ENCODE data around the gene HAUS1. TPM values are rescaled to one million over a fixed set of nuclear protein-coding genes. Genes with fewer than 3 reads are reported as not detected.
A peak's percentile ranks its signal among the peaks of the same experiment; 100 is the strongest.
"Not testable (repeated sequence)": the region's sequence is repeated elsewhere in the genome, so short reads cannot be mapped to it uniquely, and the experiment has no call there.

HAUS1 gene
- total and polyA plus RNA-seq, 5 experiments from 2014 or later = 19.8 to 48.4 (median 35.1) TPM

GRCh38 chr18:46096651-46097300 is 7.4 kb upstream of the HAUS1 start:
- H3K9me3 Mint-ChIP-seq = no peaks in the 10 kb centered on the region
- H3K27ac Mint-ChIP-seq = peak overlapping the region; percentile 94 to 99 (median 99)
- POLR2A ChIA-PET = interaction anchor here (0.6 to 1.2 kb wide), 8 partner anchors 12 to 229 kb away, joined by 3 to 5 read pairs (median 3); a partner anchor contains a TSS
- H3K4me1 Mint-ChIP-seq = peaks cover 10 to 49% (median 29%) of the 10 kb centered on the region in 4 donors
- H3K4me3 Mint-ChIP-seq = peak overlapping the region; percentile 93 to 99 (median 98)
- peaks cover 0 to 32% (median 8%) of the 10 kb centered on the region in 3 donors for H3K36me3 Mint-ChIP-seq
- ATAC-seq = no peak
- DNase-seq = peak in 1 of 10 donors; percentile 2
- no peaks in the 10 kb centered on the region for H3K27me3 Mint-ChIP-seq

- H3K9me3 Mint-ChIP-seq = no peaks in the 10 kb centered on the region
- H3K4me3 Mint-ChIP-seq = peak overlapping the region; percentile 93 to 99 (median 98)
- H3K27ac Mint-ChIP-seq = peak overlapping the region; percentile 94 to 99 (median 99)
- H3K27me3 Mint-ChIP-seq = no peaks in the 10 kb centered on the region
- peak in 5 of 10 donors; percentile 3 to 34 (median 22) for DNase-seq
- peaks cover 0 to 27% (median 7%) of the 10 kb centered on the region in 3 donors for H3K36me3 Mint-ChIP-seq
- POLR2A ChIA-PET = interaction anchor here (0.7 to 1.2 kb wide), 2 partner anchors 18 to 76 kb away, joined by 3 to 5 read pairs; a partner anchor contains a TSS
- peak; percentile 28 to 56 for ATAC-seq
- peaks cover 10 to 49% (median 27%) of the 10 kb centered on the region in 4 donors for H3K4me1 Mint-ChIP-seq
Observed at GRCh38 chr18:46097431-46097800, 6.8 kb upstream of the HAUS1 start.

- Mint-ChIP-seq H3K9me3 (no peaks in the 10 kb centered on the region), H3K4me3 (peak within 1 kb of the TSS; percentile 93 to 99 (median 98)), H3K4me1 (peaks cover 10 to 47% (median 27%) of the 10 kb centered on the region in 4 donors), H3K27ac (peak within 1 kb of the TSS; percentile 94 to 99 (median 99)), H3K36me3 (peaks cover 0 to 21% (median 7%) of the 10 kb centered on the region in 3 donors), H3K27me3 (no peaks in the 10 kb centered on the region)
- peak; percentile 80 to 86 for ATAC-seq
- peak; percentile 76 to 89 (median 82) for DNase-seq
- POLR2A ChIA-PET = interaction anchor here (1.0 to 1.2 kb wide), 5 partner anchors 9 to 135 kb away, joined by 3 to 5 read pairs (median 4); partner anchors contain the start of gene PSTPIP2
Observed at GRCh38 chr18:46097801-46098615, 6.2 kb upstream of the HAUS1 start, which contains the start of gene ATP5F1A. ATP5F1A (minus strand) TSS chr18:46098296; CDS start chr18:46098231, 65 bp downstream.

DNA sequence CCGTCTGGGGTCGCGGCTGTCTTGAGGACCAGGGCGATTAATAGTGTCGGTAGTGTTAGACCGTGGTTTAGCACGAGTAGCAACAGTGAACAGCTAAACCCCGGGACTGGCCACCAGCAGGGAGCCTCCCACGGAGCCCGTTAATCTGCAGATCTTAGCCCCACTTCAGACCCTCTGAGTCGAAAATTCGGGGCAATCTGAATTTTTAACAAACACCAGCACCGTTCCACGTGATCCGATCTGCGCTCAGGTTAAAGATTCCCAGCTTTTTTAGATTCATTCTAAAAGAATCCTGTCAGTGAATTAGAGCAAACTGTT is 5.6 kb upstream of the HAUS1 start:
- Mint-ChIP-seq H3K27ac (peak overlapping the region; percentile 94 to 99 (median 99)), H3K36me3 (peaks cover 0 to 15% (median 7%) of the 10 kb centered on the region in 3 donors), H3K4me1 (peaks cover 10 to 43% (median 27%) of the 10 kb centered on the region in 4 donors), H3K27me3 (no peaks in the 10 kb centered on the region), H3K9me3 (no peaks in the 10 kb centered on the region), H3K4me3 (peak overlapping the region; percentile 93 to 99 (median 98))
- no peak for ATAC-seq
- no peak for DNase-seq
- POLR2A ChIA-PET = interaction anchor here (0.6 to 1.1 kb wide), 5 partner anchors 8 to 433 kb away, joined by 3 to 7 read pairs (median 4); partner anchors contain the start of gene PSTPIP2

DNA sequence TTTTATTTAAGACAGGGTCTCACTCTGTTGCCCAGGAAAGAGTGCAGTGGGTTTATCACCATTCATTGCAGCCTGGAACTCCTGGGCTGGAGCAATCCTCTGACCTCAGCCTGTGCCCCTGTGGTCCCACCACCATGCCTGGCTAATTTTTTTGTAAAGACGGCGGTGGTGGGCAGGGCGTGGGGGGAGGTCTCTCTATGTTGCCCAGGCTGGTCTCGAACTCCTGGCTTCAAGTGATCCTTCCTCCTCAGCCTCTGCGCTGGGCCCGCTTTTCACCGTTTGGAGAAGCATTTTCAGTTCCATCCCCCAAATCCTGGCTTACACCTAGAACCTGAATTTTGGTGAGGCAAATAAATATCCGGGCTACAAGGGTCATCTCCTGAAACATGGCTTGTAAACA is 4.7 kb upstream of the HAUS1 start:
- Mint-ChIP-seq H3K4me1 (peaks cover 7 to 43% (median 25%) of the 10 kb centered on the region in 4 donors), H3K36me3 (peaks cover 0 to 6% (median 6%) of the 10 kb centered on the region in 3 donors), H3K27me3 (no peaks in the 10 kb centered on the region), H3K27ac (peak overlapping the region in 1 of 10 donors; percentile 55), H3K4me3 (peak overlapping the region in 1 of 10 donors; percentile 48), H3K9me3 (no peaks in the 10 kb centered on the region)
- DNase-seq (no peak), ATAC-seq (no peak)
- POLR2A ChIA-PET = interaction anchor here (0.6 to 1.1 kb wide), 3 partner anchors 28 to 434 kb away, joined by 3 to 7 read pairs (median 4); partner anchors contain the start of gene PSTPIP2

- Mint-ChIP-seq H3K4me1 (peaks cover 8 to 38% (median 28%) of the 10 kb centered on the region in 4 donors), H3K36me3 (peaks cover 9 to 49% (median 18%) of the 10 kb centered on the region in 3 donors), H3K27me3 (no peaks in the 10 kb centered on the region), H3K27ac (peak overlapping the region in 4 of 10 donors; percentile 25 to 80 (median 56)), H3K9me3 (no peaks in the 10 kb centered on the region), H3K4me3 (peak overlapping the region in 1 of 10 donors; percentile 32)
- ATAC-seq (no peak), DNase-seq (no peak)
- POLR2A ChIA-PET = no interaction called here
Observed at GRCh38 chr18:46109386-46109785, 5.2 kb downstream of the HAUS1 start.

- Mint-ChIP-seq H3K27me3 (no peaks in the 10 kb centered on the region), H3K27ac (no peak overlapping the region), H3K9me3 (no peaks in the 10 kb centered on the region), H3K4me1 (peaks cover 4 to 32% (median 20%) of the 10 kb centered on the region in 4 donors), H3K36me3 (peaks cover 9 to 58% (median 21%) of the 10 kb centered on the region in 3 donors), H3K4me3 (no peak overlapping the region)
- POLR2A ChIA-PET = interaction anchor here (0.7 kb wide), 1 partner anchor 104 kb away, joined by 4 read pairs; no protein-coding TSS in a partner anchor
- ATAC-seq = no peak
- no peak for DNase-seq
Observed at GRCh38 chr18:46110406-46110805, 6.2 kb downstream of the HAUS1 start.

DNA sequence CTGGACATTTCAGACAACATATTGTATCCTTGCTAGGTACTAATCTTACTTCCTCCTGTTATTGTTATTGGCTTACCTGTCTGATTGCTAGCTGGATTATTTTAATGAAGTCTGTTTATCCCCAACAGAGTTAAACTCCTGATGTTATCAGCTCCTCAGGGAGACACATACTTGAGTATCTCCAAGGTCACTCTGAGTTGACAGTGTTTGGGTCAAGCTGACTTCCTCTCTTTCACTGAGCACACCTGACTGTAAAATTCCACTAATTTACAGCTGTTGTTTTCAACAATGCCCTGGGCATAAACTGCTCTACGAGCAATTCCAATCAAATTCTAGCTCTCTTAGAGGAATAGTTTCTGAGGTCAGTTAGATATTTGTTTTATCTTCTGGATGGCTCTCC is 9.6 kb downstream of the HAUS1 start:
- H3K27ac Mint-ChIP-seq = peak overlapping the region in 1 of 10 donors; percentile 37
- POLR2A ChIA-PET = no interaction called here
- no peaks in the 10 kb centered on the region for H3K27me3 Mint-ChIP-seq
- no peaks in the 10 kb centered on the region for H3K9me3 Mint-ChIP-seq
- peaks cover 9 to 65% (median 30%) of the 10 kb centered on the region in 3 donors for H3K36me3 Mint-ChIP-seq
- DNase-seq = no peak
- H3K4me1 Mint-ChIP-seq = peaks cover 4 to 18% (median 10%) of the 10 kb centered on the region in 4 donors
- H3K4me3 Mint-ChIP-seq = no peak overlapping the region
- ATAC-seq = no peak

DNA sequence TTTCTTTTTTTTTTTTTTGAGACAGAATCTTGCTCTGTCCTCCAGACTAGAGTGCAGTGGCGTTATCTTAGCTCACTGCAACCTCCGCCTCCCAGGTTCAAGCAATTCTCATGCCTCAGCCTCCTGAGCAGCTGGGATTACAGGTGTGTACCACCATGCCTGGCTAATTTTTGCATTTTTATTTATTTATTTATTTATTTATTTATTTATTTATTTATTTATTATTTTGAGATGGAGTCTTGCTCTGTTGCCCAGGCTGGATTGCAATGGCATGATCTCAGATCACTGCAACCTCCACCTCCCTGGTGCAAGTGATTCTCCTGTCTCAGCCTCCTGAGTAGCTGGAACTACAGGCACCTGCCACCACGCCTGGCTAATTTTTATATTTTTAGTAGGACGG is 22.4 kb downstream of the HAUS1 start:
- not testable (repeated sequence) for H3K4me1 Mint-ChIP-seq, H3K27me3 Mint-ChIP-seq, H3K9me3 Mint-ChIP-seq, DNase-seq, ATAC-seq, H3K27ac Mint-ChIP-seq, H3K4me3 Mint-ChIP-seq
- POLR2A ChIA-PET = interaction anchor here (1.0 kb wide), 1 partner anchor 8 kb away, joined by 3 read pairs; no protein-coding TSS in a partner anchor
- peaks cover 0 to 74% (median 24%) of the 10 kb centered on the region in 3 donors for H3K36me3 Mint-ChIP-seq

DNA sequence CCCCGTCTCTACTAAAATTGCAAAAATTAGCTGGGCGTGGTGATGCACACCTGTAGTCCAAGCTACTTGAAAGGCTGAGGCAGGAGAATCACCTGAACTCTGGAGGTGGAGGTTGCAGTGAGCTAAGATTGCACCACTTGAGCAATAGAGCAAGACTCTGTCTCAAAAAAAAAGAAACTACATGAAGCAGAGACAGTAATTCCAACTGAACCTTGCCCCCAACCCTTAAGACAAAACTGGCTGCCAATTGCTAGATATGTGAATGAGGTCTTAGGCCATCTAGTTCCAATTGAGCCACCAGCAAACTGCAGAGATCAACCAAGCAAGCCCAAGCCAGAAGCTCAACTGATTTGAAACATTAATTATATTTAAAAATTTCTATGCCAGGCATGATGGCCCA is 25.9 kb downstream of the HAUS1 start:
- peaks cover 0 to 55% (median 17%) of the 10 kb centered on the region in 3 donors for H3K36me3 Mint-ChIP-seq
- no peak overlapping the region for H3K27ac Mint-ChIP-seq
- POLR2A ChIA-PET = no interaction called here
- no peaks in the 10 kb centered on the region for H3K9me3 Mint-ChIP-seq
- no peaks in the 10 kb centered on the region for H3K27me3 Mint-ChIP-seq
- ATAC-seq = no peak
- H3K4me3 Mint-ChIP-seq = no peak overlapping the region
- DNase-seq = no peak
- peaks cover 0 to 2% (median under 1%) of the 10 kb centered on the region in 4 donors for H3K4me1 Mint-ChIP-seq

DNA sequence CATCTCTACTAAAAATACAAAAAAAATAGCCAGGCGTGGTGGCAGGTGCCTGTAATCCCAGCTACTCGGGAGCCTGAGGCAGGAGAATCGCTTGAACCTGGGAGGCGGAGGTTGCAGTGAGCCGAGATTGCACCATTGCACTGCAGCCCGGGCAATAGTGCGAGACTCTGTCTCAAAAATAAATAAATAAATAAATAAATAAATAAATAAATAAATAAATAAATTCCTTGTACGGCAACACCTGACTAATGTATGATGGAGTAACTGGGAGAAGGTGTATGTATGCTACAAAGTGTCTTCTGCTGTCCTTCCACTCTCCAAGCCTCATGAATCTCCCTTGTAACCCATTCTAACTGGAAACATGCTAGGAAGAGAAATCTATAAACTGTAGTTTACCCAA is 26.4 kb downstream of the HAUS1 start:
- H3K36me3 Mint-ChIP-seq = peaks cover 0 to 51% (median 17%) of the 10 kb centered on the region in 3 donors
- ATAC-seq, H3K27ac Mint-ChIP-seq, H3K27me3 Mint-ChIP-seq, H3K4me3 Mint-ChIP-seq, H3K9me3 Mint-ChIP-seq, POLR2A ChIA-PET, DNase-seq, H3K4me1 Mint-ChIP-seq: not testable (repeated sequence)

DNA sequence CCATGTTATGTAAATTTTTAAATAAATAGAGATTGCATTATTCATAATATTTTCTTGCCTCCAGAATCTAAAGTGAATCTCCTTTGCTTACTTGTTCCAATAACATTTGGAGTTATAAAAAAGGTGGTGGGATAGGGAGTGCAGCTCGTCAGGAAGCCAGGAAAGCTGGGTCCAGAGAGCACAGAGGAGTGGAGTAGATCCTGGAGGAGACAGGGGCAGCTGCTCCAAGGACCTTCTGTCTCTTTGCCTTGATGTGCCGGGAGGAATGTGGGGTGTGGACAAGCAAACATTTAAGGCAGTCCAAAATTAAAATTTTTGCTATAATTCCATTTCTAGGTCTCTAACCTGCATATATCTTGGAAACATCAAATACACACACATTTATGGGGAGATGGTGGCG is 29.3 kb downstream of the HAUS1 start:
- Mint-ChIP-seq H3K9me3 (no peaks in the 10 kb centered on the region), H3K4me1 (peaks cover 0 to 2% (median 1%) of the 10 kb centered on the region in 4 donors), H3K4me3 (no peak overlapping the region), H3K27ac (peak overlapping the region in 1 of 10 donors; percentile 20), H3K27me3 (no peaks in the 10 kb centered on the region), H3K36me3 (peaks cover 0 to 27% (median 13%) of the 10 kb centered on the region in 3 donors)
- DNase-seq (no peak), ATAC-seq (no peak)
- POLR2A ChIA-PET = no interaction called here
